Occipital lobe (tissue), 2 donors: Measurements from ENCODE around the gene CCDC15. TPM values are rescaled to one million over a fixed set of nuclear protein-coding genes. Genes with fewer than 3 reads are reported as not detected.

Experiments
- DNase-seq: peaks from one replicate; lab custom pipeline; 2025; lab: John Stamatoyannopoulos, UW
- total RNA-seq: library from RNA; depleted of rRNA; stranded (reverse); fragments of >200 nt; gene quantifications from one replicate; pipeline ENCODE4 v1.2.3, GENCODE V29; 2014

CCDC15 gene
- total RNA-seq = 2.5 TPM

GRCh38 chr11:124953753-124954589 is at the start of gene CCDC15:
Gene CCDC15, plus strand, starts transcription at chr11:124954202. Its CDS starts 531 bp downstream, at chr11:124954733.
- peak; percentile 97 for DNase-seq

- DNase-seq = no peak
Observed at GRCh38 chr11:124915541-124916369, 38.2 kb upstream of the CCDC15 start.

GRCh38 chr11:124916370-124916710 is 37.7 kb upstream of the CCDC15 start:
- DNase-seq = no peak

GRCh38 chr11:124917115-124917637 is 36.8 kb upstream of the CCDC15 start:
- peak; percentile 28 for DNase-seq

GRCh38 chr11:124918950-124919349 is 35.1 kb upstream of the CCDC15 start, which contains the start of gene HEPN1:
Gene HEPN1, plus strand, starts transcription at chr11:124919250.
- no peak for DNase-seq

- DNase-seq = no peak
Observed at GRCh38 chr11:124919898-124920297, 34.1 kb upstream of the CCDC15 start.

- DNase-seq = no peak
Observed at GRCh38 chr11:124920356-124920755, 33.6 kb upstream of the CCDC15 start.

- DNase-seq = no peak
Observed at GRCh38 chr11:124920870-124921609, 33.0 kb upstream of the CCDC15 start.

- DNase-seq = no peak
Observed at GRCh38 chr11:124922831-124923230, 31.2 kb upstream of the CCDC15 start.

GRCh38 chr11:124923296-124923695 is 30.7 kb upstream of the CCDC15 start:
- DNase-seq = no peak

- no peak for DNase-seq
Observed at GRCh38 chr11:124928942-124929665, 24.9 kb upstream of the CCDC15 start.

- DNase-seq = no peak
Observed at GRCh38 chr11:124930799-124931198, 23.2 kb upstream of the CCDC15 start.

- DNase-seq = no peak
Observed at GRCh38 chr11:124934862-124935547, 19.0 kb upstream of the CCDC15 start.

GRCh38 chr11:124935548-124936514 is 18.2 kb upstream of the CCDC15 start, which contains the start of gene HEPACAM:
Gene HEPACAM, minus strand, starts transcription at chr11:124936047. Its CDS starts 41 bp downstream, at chr11:124936006.
- no peak for DNase-seq

GRCh38 chr11:124937336-124937935 is 16.6 kb upstream of the CCDC15 start:
- no peak for DNase-seq

- no peak for DNase-seq
Observed at GRCh38 chr11:124938206-124938765, 15.7 kb upstream of the CCDC15 start.

- no peak for DNase-seq
Observed at GRCh38 chr11:124938970-124939369, 15.0 kb upstream of the CCDC15 start.

GRCh38 chr11:124941703-124942102 is 12.3 kb upstream of the CCDC15 start:
- no peak for DNase-seq
